Hepatocyte (in vitro differentiated cells): ENCODE measurements around the gene SIX2. TPM values are rescaled to one million over a fixed set of nuclear protein-coding genes. Genes with fewer than 3 reads are reported as not detected.

Experiments used
- DNase-seq: peaks from one replicate; pipeline ENCODE4 v3.0.0-alpha.2; 2016; ENCODE audit warnings: low spot score
- H2AFZ ChIP-seq: fragments of 200-600 bp; sonication (generic); 2 replicates; pipeline ENCODE4 v1.6.0; 2016; ENCODE audit warnings: antibody characterized with exemption, mild to moderate bottlenecking
- H3K27ac ChIP-seq: fragments of 200-600 bp; sonication (generic); 2 replicates; pipeline ENCODE4 v1.5.1; 2016; ENCODE audit warnings: mild to moderate bottlenecking
- H3K27me3 ChIP-seq: fragments of 200-600 bp; sonication (generic); 2 replicates; pipeline ENCODE4 v1.6.1; 2016
- H3K36me3 ChIP-seq: fragments of 200-600 bp; sonication (generic); replicated peaks from 2 replicates; pipeline ENCODE4 v1.5.1; 2016; ENCODE audit warnings: low read depth; ENCODE audit not compliant: insufficient read depth
- H3K4me1 ChIP-seq: fragments of 200-600 bp; sonication (generic); 2 replicates; pipeline ENCODE4 v1.5.1; 2016; ENCODE audit warnings: mild to moderate bottlenecking, moderate library complexity; ENCODE audit not compliant: insufficient read depth
- H3K4me2 ChIP-seq: fragments of 200-600 bp; sonication (generic); 2 replicates; pipeline ENCODE4 v1.6.0; 2016
- H3K4me3 ChIP-seq: fragments of 200-600 bp; sonication (generic); 2 replicates; pipeline ENCODE4 v1.5.1; 2016; ENCODE audit warnings: mild to moderate bottlenecking
- H3K79me2 ChIP-seq: fragments of 200-600 bp; sonication (generic); 2 replicates; pipeline ENCODE4 v1.6.0; 2017; ENCODE audit warnings: mild to moderate bottlenecking
- H3K9me2 ChIP-seq: fragments of 200-600 bp; sonication (generic); replicated peaks from 2 replicates; pipeline ENCODE4 v1.6.0; 2017; ENCODE audit warnings: mild to moderate bottlenecking; ENCODE audit not compliant: insufficient read depth
- H3K9me3 ChIP-seq: fragments of 200-600 bp; sonication (generic); 2 replicates; pipeline ENCODE4 v1.5.1; 2016; ENCODE audit warnings: low read depth, mild to moderate bottlenecking
- H4K20me1 ChIP-seq: fragments of 200-600 bp; sonication (generic); 2 replicates; pipeline ENCODE4 v1.6.0; 2016; ENCODE audit warnings: mild to moderate bottlenecking; ENCODE audit not compliant: insufficient read depth, poor library complexity, severe bottlenecking
- CTCF ChIP-seq: fragments of 200-600 bp; sonication (generic); IDR thresholded peaks from 2 replicates; pipeline ENCODE4 v1.5.1; 2016; ENCODE audit warnings: antibody characterized with exemption, mild to moderate bottlenecking; ENCODE audit not compliant: poor library complexity
- EZH2 ChIP-seq: fragments of 200-600 bp; sonication (generic); IDR thresholded peaks from 2 replicates; pipeline ENCODE4 v1.6.1; 2016; ENCODE audit warnings: antibody characterized with exemption, mild to moderate bottlenecking, borderline replicate concordance
- EZH2phosphoT487 ChIP-seq: fragments of 200-600 bp; sonication (generic); IDR thresholded peaks from one replicate; pipeline ENCODE4 v1.6.1; 2018; ENCODE audit warnings: antibody characterized with exemption, mild to moderate bottlenecking, low read depth, moderate library complexity; ENCODE audit not compliant: unreplicated experiment, severe bottlenecking
- WGBS: methylation state at CpG from one replicate; pipeline ENCODE4 v1.1.6; 2016; ENCODE audit warnings: low lambda C conversion rate; ENCODE audit errors: missing lambda C conversion rate; 5-methylcytosine and 5-hydroxymethylcytosine counted together
- polyA plus RNA-seq: library from polyadenylated mRNA; unstranded; fragments of >200 nt; fragmentation: Nextera tagmentation; extraction: Ambion mirVana; gene quantifications from 2 replicates; pipeline ENCODE4 v1.2.1, GENCODE V29; 2016
- total RNA-seq: library from RNA; depleted of rRNA; stranded (reverse); fragments of >200 nt; gene quantifications from 2 replicates; pipeline ENCODE4 v1.2.3, GENCODE V29; 2014

Gene SIX2
- total and polyA plus RNA-seq, 2 experiments from 2014 or later: 0.53 to 1.3 TPM

GRCh38 chr2:45046786-45047185 is 37.5 kb upstream of the SIX2 start:
- H3K27ac ChIP-seq: no peak overlapping the region
- H3K79me2 ChIP-seq: no peaks in the 10 kb centered on the region
- H3K4me3 ChIP-seq: no peak overlapping the region
- H3K4me1 ChIP-seq: no peaks in the 10 kb centered on the region
- H3K4me2 ChIP-seq: no peak overlapping the region
- no peaks in the 10 kb centered on the region for H3K9me3 ChIP-seq
- H3K27me3 ChIP-seq: peaks cover 24% of the 10 kb centered on the region
- no peaks in the 10 kb centered on the region for H4K20me1 ChIP-seq
- no peaks in the 10 kb centered on the region for H3K36me3 ChIP-seq
- H3K9me2 ChIP-seq: no peaks in the 10 kb centered on the region
- TF ChIP-seq EZH2phosphoT487 (no peak), EZH2 (no peak), CTCF (no peak)
- 96% methylated on average over 1 of the region's 1 CpG for WGBS
- H2AFZ ChIP-seq: no peak overlapping the region
- DNase-seq: no peak

- no peaks in the 10 kb centered on the region for H3K9me2 ChIP-seq
- H3K27me3 ChIP-seq: peaks cover 24% of the 10 kb centered on the region
- no peaks in the 10 kb centered on the region for H4K20me1 ChIP-seq
- H3K4me2 ChIP-seq: no peak overlapping the region
- no peak for DNase-seq
- no peak overlapping the region for H3K4me3 ChIP-seq
- H3K27ac ChIP-seq: no peak overlapping the region
- H3K9me3 ChIP-seq: no peaks in the 10 kb centered on the region
- 57% methylated on average over 3 of the region's 3 CpGs for WGBS
- H2AFZ ChIP-seq: no peak overlapping the region
- no peaks in the 10 kb centered on the region for H3K36me3 ChIP-seq
- no peak for TF ChIP-seq EZH2phosphoT487
- no peak for TF ChIP-seq CTCF
- no peak for TF ChIP-seq EZH2
- no peaks in the 10 kb centered on the region for H3K4me1 ChIP-seq
- no peaks in the 10 kb centered on the region for H3K79me2 ChIP-seq
These were observed 36.5 kb upstream of the SIX2 start for GRCh38 chr2:45045706-45046105.

GRCh38 chr2:45044916-45045315 is 35.7 kb upstream of the SIX2 start:
- Histone ChIP-seq H3K4me2 (no peak overlapping the region), H3K9me2 (no peaks in the 10 kb centered on the region), H3K27ac (no peak overlapping the region), H3K36me3 (no peaks in the 10 kb centered on the region), H3K9me3 (no peaks in the 10 kb centered on the region), H2AFZ (no peak overlapping the region), H3K27me3 (peaks cover 24% of the 10 kb centered on the region), H4K20me1 (no peaks in the 10 kb centered on the region), H3K4me3 (no peak overlapping the region), H3K4me1 (no peaks in the 10 kb centered on the region), H3K79me2 (no peaks in the 10 kb centered on the region)
- no peak for DNase-seq
- no peak for TF ChIP-seq EZH2
- TF ChIP-seq EZH2phosphoT487: no peak
- TF ChIP-seq CTCF: no peak
- 78% methylated on average over 2 of the region's 2 CpGs for WGBS

- 34% methylated on average over 5 of the region's 6 CpGs for WGBS
- H3K4me2 ChIP-seq: no peak overlapping the region
- no peak overlapping the region for H2AFZ ChIP-seq
- TF ChIP-seq EZH2: no peak
- TF ChIP-seq EZH2phosphoT487: no peak
- TF ChIP-seq CTCF: no peak
- DNase-seq: peak; percentile 31
- H4K20me1 ChIP-seq: no peaks in the 10 kb centered on the region
- no peaks in the 10 kb centered on the region for H3K9me3 ChIP-seq
- peaks cover 24% of the 10 kb centered on the region for H3K27me3 ChIP-seq
- no peaks in the 10 kb centered on the region for H3K9me2 ChIP-seq
- H3K4me1 ChIP-seq: no peaks in the 10 kb centered on the region
- no peaks in the 10 kb centered on the region for H3K36me3 ChIP-seq
- H3K4me3 ChIP-seq: no peak overlapping the region
- no peaks in the 10 kb centered on the region for H3K79me2 ChIP-seq
- H3K27ac ChIP-seq: no peak overlapping the region
These were observed 33.9 kb upstream of the SIX2 start for GRCh38 chr2:45043174-45043573.
